H9 (cell line): ENCODE data around the gene EPN1. TPM values are rescaled to one million over a fixed set of nuclear protein-coding genes. Genes with fewer than 3 reads are reported as not detected.

Experiments used
- DNase-seq: peaks from one replicate; pipeline ENCODE4 v3.0.0-alpha.2; 2017
- H2AFZ ChIP-seq: one replicate; pipeline ENCODE4 v1.6.1; 2013; ENCODE audit warnings: mild to moderate bottlenecking, low read length, control low read depth, moderate library complexity
- H2AK5ac ChIP-seq: 2 replicates; pipeline ENCODE4 v1.6.1; 2013; ENCODE audit warnings: low read length, control low read depth, mixed read lengths; ENCODE audit not compliant: insufficient read length
- H2BK120ac ChIP-seq: one replicate; pipeline ENCODE4 v1.6.1; 2013; ENCODE audit warnings: low read depth, mild to moderate bottlenecking, low read length, control low read depth, inconsistent platforms; ENCODE audit not compliant: poor library complexity, severe bottlenecking
- H2BK12ac ChIP-seq: 2 replicates; pipeline ENCODE4 v1.6.1; 2013; ENCODE audit warnings: low read length, control low read depth, mixed read lengths, low read depth; ENCODE audit not compliant: insufficient read length
- H2BK15ac ChIP-seq: 2 replicates; pipeline ENCODE4 v1.6.1; 2013; ENCODE audit warnings: low read depth, low read length, control low read depth
- H2BK20ac ChIP-seq: one replicate; pipeline ENCODE4 v1.6.1; 2013; ENCODE audit warnings: low read depth, mild to moderate bottlenecking, low read length, control low read depth, inconsistent platforms; ENCODE audit not compliant: poor library complexity, severe bottlenecking
- H2BK5ac ChIP-seq: 2 replicates; pipeline ENCODE4 v1.6.1; 2013; ENCODE audit warnings: low read length, control low read depth, mixed read lengths; ENCODE audit not compliant: insufficient read length
- H3K14ac ChIP-seq: 2 replicates; pipeline ENCODE4 v1.6.1; 2013; ENCODE audit warnings: low read length, control low read depth; ENCODE audit not compliant: insufficient read depth
- H3K18ac ChIP-seq: 2 replicates; pipeline ENCODE4 v1.6.1; 2013; ENCODE audit warnings: low read depth, mild to moderate bottlenecking, mixed read lengths, low read length, control low read depth; ENCODE audit not compliant: insufficient read length
- H3K23ac ChIP-seq: 2 replicates; pipeline ENCODE4 v1.6.1; 2013; ENCODE audit warnings: low read length, control low read depth, mixed read lengths, low read depth; ENCODE audit not compliant: insufficient read length
- H3K23me2 ChIP-seq: 2 replicates; pipeline ENCODE4 v1.6.1; 2013; ENCODE audit warnings: low read depth, mild to moderate bottlenecking, mixed read lengths, low read length, control low read depth; ENCODE audit not compliant: insufficient read length, poor library complexity, severe bottlenecking
- H3K27ac ChIP-seq: 2 replicates; pipeline ENCODE4 v1.5.1; 2013; ENCODE audit warnings: low read length, control low read depth, mixed read lengths, low read depth; ENCODE audit not compliant: insufficient read length
- H3K27me3 ChIP-seq: 2 replicates; pipeline ENCODE4 v1.6.1; 2013; ENCODE audit warnings: low read length, control low read depth, inconsistent platforms; ENCODE audit not compliant: insufficient read depth
- H3K4ac ChIP-seq: 2 replicates; pipeline ENCODE4 v1.6.1; 2013; ENCODE audit warnings: low read depth, mild to moderate bottlenecking, control low read depth, inconsistent platforms, low read length, moderate library complexity
- H3K4me1 ChIP-seq: 2 replicates; pipeline ENCODE4 v1.6.1; 2013; ENCODE audit warnings: low read length, control low read depth, inconsistent platforms; ENCODE audit not compliant: insufficient read depth
- H3K4me2 ChIP-seq: 2 replicates; pipeline ENCODE4 v1.6.1; 2013; ENCODE audit warnings: low read length, control low read depth, mixed read lengths; ENCODE audit not compliant: insufficient read length, insufficient read depth
- H3K56ac ChIP-seq: 2 replicates; pipeline ENCODE4 v1.6.1; 2013; ENCODE audit warnings: low read depth, mild to moderate bottlenecking, mixed read lengths, low read length, control low read depth; ENCODE audit not compliant: insufficient read length
- H3K79me1 ChIP-seq: 2 replicates; pipeline ENCODE4 v1.6.1; 2013; ENCODE audit warnings: low read depth, mild to moderate bottlenecking, moderate library complexity, low read length, control low read depth, inconsistent platforms; ENCODE audit not compliant: insufficient read depth, poor library complexity, severe bottlenecking
- H3K79me2 ChIP-seq: 2 replicates; pipeline ENCODE4 v1.6.1; 2013; ENCODE audit warnings: low read length, control low read depth, inconsistent platforms; ENCODE audit not compliant: insufficient read depth
- H3K9ac ChIP-seq: 2 replicates; pipeline ENCODE4 v1.6.1; 2013; ENCODE audit warnings: low read length, control low read depth, mixed read lengths; ENCODE audit not compliant: insufficient read length; ENCODE audit errors: extremely low read depth
- H3K9me3 ChIP-seq: one replicate; pipeline ENCODE4 v1.6.1; 2013; ENCODE audit warnings: low read depth, low read length, inconsistent platforms; ENCODE audit not compliant: control insufficient read depth
- H3T11ph ChIP-seq: one replicate; pipeline ENCODE4 v1.6.1; 2013; ENCODE audit warnings: mild to moderate bottlenecking, low read length, control low read depth, inconsistent platforms
- H4K20me1 ChIP-seq: one replicate; pipeline ENCODE4 v1.6.1; 2013; ENCODE audit not compliant: control insufficient read depth, insufficient read length, insufficient read depth
- H4K5ac ChIP-seq: 2 replicates; pipeline ENCODE4 v1.6.1; 2013; ENCODE audit warnings: low read depth, mild to moderate bottlenecking, mixed read lengths, low read length, control low read depth; ENCODE audit not compliant: insufficient read length
- H4K8ac ChIP-seq: replicated peaks from 2 replicates; pipeline ENCODE4 v1.6.1; 2013; ENCODE audit warnings: low read length, control low read depth, mixed read lengths, low read depth; ENCODE audit not compliant: insufficient read length
- H4K91ac ChIP-seq: 2 replicates; pipeline ENCODE4 v1.6.1; 2013; ENCODE audit warnings: low read depth, mild to moderate bottlenecking, moderate library complexity, mixed read lengths, low read length, control low read depth; ENCODE audit not compliant: insufficient read length
- H3K27ac Mint-ChIP-seq, 3 experiments: 2 replicates in 2 of 3; 3 replicates in 1 of 3; pipeline ENCODE4 v1.8.0; 2020 to 2021; ENCODE audit warnings: mixed read lengths in 3 of 3, mild to moderate bottlenecking in 1 of 3, moderate library complexity in 1 of 3
- H3K27me3 Mint-ChIP-seq: 2 replicates; pipeline ENCODE4 v1.8.0; 2021; ENCODE audit warnings: low read depth, mild to moderate bottlenecking, moderate library complexity, mixed read lengths
- H3K36me3 Mint-ChIP-seq, 3 experiments: 2 replicates in 2 of 3; 3 replicates in 1 of 3; pipeline ENCODE4 v1.8.0; 2020 to 2021; ENCODE audit warnings: low read depth in 3 of 3, mixed read lengths in 3 of 3; ENCODE audit not compliant: insufficient read depth in 1 of 3
- H3K4me1 Mint-ChIP-seq, 2 experiments: 2 replicates each; pipeline ENCODE4 v1.8.0; 2020; ENCODE audit warnings: mixed read lengths in 2 of 2
- H3K4me3 Mint-ChIP-seq, 2 experiments: 2 replicates in 1 of 2; 3 replicates in 1 of 2; pipeline ENCODE4 v1.8.0; 2020 to 2021; ENCODE audit warnings: mild to moderate bottlenecking in 2 of 2, mixed read lengths in 2 of 2, moderate library complexity in 1 of 2
- H3K9me3 Mint-ChIP-seq, 2 experiments: 2 replicates in 1 of 2; 3 replicates in 1 of 2; pipeline ENCODE4 v1.8.0; 2020; ENCODE audit warnings: mild to moderate bottlenecking in 2 of 2, mixed read lengths in 2 of 2, moderate library complexity in 1 of 2
- WGBS: extraction: QIAGEN DNeasy Blood & Tissue Kit; methylation state at CpG from one replicate; pipeline ENCODE4 v1.1.7; 2013; ENCODE audit warnings: missing lambda C conversion rate, low lambda C conversion rate, mixed read lengths; ENCODE audit not compliant: insufficient read length; ENCODE audit errors: extremely low coverage; 5-methylcytosine and 5-hydroxymethylcytosine counted together
- total RNA-seq: library from RNA; stranded (reverse); gene quantifications from 2 replicates; pipeline ENCODE4 v1.2.1, GENCODE V29; 2021
- TF ChIP-seq, protein P1 (sequence below): fragments of 200-600 bp; sonication (generic); conservative IDR thresholded peaks from 3 replicates; pipeline ENCODE4 v1.8.0; 2021; ENCODE audit warnings: antibody characterized with exemption, mild to moderate bottlenecking

EPN1 gene
- total RNA-seq, 1 experiment from 2014 or later, result 159 TPM

DNA sequence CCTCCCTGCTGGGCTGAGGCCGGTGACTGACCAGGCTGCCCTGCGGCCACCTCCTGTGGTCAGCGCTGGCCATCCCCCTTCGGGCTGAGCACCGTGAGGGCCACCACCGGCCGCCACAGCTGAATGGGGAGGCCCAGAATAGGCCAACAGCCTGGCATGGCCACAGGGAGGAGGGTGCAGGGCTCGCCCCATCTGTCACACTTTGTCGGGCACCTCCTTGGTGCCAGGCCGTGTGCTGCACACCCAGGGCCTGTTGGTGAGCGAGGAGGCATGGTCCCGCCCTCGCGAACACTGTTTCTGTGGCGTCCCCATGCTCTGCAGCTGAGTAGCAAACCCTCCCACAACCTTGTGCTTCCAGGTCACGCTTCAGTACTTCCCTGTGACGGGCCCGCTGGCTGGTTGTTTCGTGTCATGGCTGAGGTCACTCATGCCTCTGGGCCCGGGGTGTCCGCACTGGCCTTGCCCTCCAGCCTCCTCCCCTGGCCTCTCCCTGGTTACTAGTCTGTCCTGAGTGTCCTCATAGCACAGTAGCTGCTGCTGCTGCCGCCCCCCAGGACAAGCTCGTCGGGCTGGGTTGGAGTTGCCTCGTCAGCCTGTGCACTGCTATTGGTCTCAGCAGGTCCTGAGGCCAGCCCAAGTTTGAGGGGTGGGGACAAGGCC lies 15.2 kb downstream of the EPN1 start:
- H3K27ac Mint-ChIP-seq, result peak overlapping the region in 1 of 3 experiments; percentile 22; a peak in 1 of 7 replicates
- no peaks in the 10 kb centered on the region for H3K79me2 ChIP-seq

More for the DNA sequence above, 15.2 kb downstream of the EPN1 start:
- H2BK20ac ChIP-seq, result no peak overlapping the region
- no peaks in the 10 kb centered on the region for H3K4me1 ChIP-seq
- no peaks in the 10 kb centered on the region for H4K20me1 ChIP-seq
- H3K56ac ChIP-seq, result no peak overlapping the region
- H4K8ac ChIP-seq, result no peak overlapping the region
- no peaks in the 10 kb centered on the region for H3K9me3 ChIP-seq
- no peak overlapping the region for H3K23ac ChIP-seq
- H3K9ac ChIP-seq, result no peak overlapping the region
- no peak overlapping the region for H4K5ac ChIP-seq
- H3K18ac ChIP-seq, result no peak overlapping the region
- no peak overlapping the region for H3T11ph ChIP-seq
- Mint-ChIP-seq H3K36me3 (peaks cover 24 to 63% (median 54%) of the 10 kb centered on the region in 3 experiments), H3K27me3 (no peaks in the 10 kb centered on the region), H3K4me3 (no peak overlapping the region), H3K9me3 (no peaks in the 10 kb centered on the region; a peak in 1 of 5 replicates), H3K4me1 (no peaks in the 10 kb centered on the region)
- no peak overlapping the region for H2AK5ac ChIP-seq
- no peak overlapping the region for H4K91ac ChIP-seq
- no peak overlapping the region for H2BK5ac ChIP-seq
- H2BK12ac ChIP-seq, result no peak overlapping the region
- WGBS, result no CpG with 5 or more reads among the region's 25 CpGs
- H2BK120ac ChIP-seq, result no peak overlapping the region
- H3K14ac ChIP-seq, result no peak overlapping the region
- no peak overlapping the region for H3K4ac ChIP-seq
- TF ChIP-seq, protein P1, sequence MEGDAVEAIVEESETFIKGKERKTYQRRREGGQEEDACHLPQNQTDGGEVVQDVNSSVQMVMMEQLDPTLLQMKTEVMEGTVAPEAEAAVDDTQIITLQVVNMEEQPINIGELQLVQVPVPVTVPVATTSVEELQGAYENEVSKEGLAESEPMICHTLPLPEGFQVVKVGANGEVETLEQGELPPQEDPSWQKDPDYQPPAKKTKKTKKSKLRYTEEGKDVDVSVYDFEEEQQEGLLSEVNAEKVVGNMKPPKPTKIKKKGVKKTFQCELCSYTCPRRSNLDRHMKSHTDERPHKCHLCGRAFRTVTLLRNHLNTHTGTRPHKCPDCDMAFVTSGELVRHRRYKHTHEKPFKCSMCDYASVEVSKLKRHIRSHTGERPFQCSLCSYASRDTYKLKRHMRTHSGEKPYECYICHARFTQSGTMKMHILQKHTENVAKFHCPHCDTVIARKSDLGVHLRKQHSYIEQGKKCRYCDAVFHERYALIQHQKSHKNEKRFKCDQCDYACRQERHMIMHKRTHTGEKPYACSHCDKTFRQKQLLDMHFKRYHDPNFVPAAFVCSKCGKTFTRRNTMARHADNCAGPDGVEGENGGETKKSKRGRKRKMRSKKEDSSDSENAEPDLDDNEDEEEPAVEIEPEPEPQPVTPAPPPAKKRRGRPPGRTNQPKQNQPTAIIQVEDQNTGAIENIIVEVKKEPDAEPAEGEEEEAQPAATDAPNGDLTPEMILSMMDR, result no peak
- no peaks in the 10 kb centered on the region for H3K79me1 ChIP-seq
- no peak overlapping the region for H2AFZ ChIP-seq
- H3K27me3 ChIP-seq, result no peaks in the 10 kb centered on the region
- DNase-seq, result no peak
- no peak overlapping the region for H3K27ac ChIP-seq
- H3K4me2 ChIP-seq, result no peak overlapping the region
- no peak overlapping the region for H2BK15ac ChIP-seq
- no peaks in the 10 kb centered on the region for H3K23me2 ChIP-seq
